ENCODE measurements around the gene EVA1A.

The EVA1A gene

DNA sequence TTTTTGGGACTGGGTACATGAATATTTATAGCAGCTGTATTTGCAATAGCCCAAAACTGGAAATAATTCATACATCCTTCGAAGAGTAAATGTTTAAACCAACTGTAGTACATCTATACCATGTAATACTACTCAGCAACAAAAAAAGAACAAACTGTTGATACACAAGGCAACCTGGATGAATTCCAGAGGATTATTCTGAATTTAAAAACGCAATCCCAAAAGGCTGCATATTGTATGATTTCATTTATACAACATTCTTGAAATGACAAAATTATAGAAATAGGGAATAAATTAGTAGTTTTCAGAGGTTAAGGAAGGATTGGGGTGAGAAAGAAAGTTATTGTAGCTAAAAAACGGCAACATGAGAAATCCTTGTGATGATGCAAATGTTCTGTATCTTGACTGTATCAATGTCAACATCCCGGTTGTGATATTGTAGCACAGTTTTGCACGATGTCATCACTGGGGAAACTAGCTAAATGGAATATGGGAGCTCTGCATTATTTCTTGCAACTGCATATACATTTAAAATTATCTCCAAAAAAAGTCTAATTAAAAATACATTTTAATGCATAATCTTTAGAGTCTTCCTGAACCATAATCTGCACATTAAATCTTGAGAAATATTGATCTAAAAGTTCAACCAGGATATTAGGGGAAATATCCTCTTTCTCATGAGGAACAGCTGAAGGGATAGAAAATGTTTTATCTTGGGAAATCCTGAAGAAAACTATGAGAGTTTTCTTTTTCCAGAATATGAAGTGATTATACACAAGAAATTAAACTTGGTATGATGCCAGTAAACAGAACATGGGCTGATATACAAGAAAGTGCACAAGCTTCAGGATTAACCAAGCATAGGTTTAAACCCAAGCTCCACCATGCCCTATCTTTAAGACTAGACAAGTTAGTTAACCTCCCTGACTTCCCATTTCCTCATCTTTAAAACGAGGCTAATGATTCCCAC lies 21.9 kb downstream of the EVA1A start:
- H3K36me3 ChIP-seq (ENCODE audit: low read length): no peaks in the 10 kb centered on the region
- no peaks in the 10 kb centered on the region for H3F3A ChIP-seq (ENCODE audit: insufficient read depth)

DNA sequence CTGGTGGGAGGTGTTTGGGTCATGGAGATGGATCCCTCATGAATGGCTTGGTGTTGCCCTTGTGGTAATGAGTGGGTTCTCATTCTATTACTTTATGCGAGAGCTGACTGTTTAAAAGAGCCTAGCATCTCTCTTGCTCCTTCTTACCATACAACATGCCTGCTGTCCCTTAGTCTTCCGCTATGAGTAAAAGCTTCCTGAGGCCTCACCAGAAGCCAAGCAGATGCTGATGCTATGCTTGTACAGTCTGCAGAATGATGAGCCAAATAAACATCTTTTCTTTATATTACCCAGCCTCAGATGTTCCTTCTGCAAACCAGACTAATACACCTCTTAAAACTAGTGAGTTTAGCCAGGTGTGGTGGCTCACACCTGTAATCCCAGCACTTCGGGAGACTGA lies 23.1 kb downstream of the EVA1A start:
- H3K27me3 ChIP-seq (ENCODE audit: low read length): no peaks in the 10 kb centered on the region
- H2AFZ ChIP-seq (ENCODE audit: low read depth, low read length, severe bottlenecking): no peak overlapping the region
- H4K20me1 ChIP-seq (ENCODE audit: low read depth, low read length): no peaks in the 10 kb centered on the region
- H3F3A ChIP-seq (ENCODE audit: insufficient read depth): no peaks in the 10 kb centered on the region
- H3K4me2 ChIP-seq (ENCODE audit: low read depth, low read length, poor library complexity, severe bottlenecking): no peak overlapping the region
- TF ChIP-seq, protein P1, sequence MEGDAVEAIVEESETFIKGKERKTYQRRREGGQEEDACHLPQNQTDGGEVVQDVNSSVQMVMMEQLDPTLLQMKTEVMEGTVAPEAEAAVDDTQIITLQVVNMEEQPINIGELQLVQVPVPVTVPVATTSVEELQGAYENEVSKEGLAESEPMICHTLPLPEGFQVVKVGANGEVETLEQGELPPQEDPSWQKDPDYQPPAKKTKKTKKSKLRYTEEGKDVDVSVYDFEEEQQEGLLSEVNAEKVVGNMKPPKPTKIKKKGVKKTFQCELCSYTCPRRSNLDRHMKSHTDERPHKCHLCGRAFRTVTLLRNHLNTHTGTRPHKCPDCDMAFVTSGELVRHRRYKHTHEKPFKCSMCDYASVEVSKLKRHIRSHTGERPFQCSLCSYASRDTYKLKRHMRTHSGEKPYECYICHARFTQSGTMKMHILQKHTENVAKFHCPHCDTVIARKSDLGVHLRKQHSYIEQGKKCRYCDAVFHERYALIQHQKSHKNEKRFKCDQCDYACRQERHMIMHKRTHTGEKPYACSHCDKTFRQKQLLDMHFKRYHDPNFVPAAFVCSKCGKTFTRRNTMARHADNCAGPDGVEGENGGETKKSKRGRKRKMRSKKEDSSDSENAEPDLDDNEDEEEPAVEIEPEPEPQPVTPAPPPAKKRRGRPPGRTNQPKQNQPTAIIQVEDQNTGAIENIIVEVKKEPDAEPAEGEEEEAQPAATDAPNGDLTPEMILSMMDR (IDR thresholded peaks at IDR 0.05; ENCODE audit: insufficient read depth, low read length, poor library complexity, severe bottlenecking): no peak
- no peak for TF ChIP-seq EZH2phosphoT487 (conservative IDR thresholded peaks at IDR 0.05; ENCODE audit: low read length)
- no peak overlapping the region for H3K9ac ChIP-seq (ENCODE audit: low read length)
- H3K27ac ChIP-seq (ENCODE audit: low read depth, low read length): no peak overlapping the region
- no peak overlapping the region for H3K4me3 ChIP-seq (ENCODE audit: insufficient read depth, low read length, poor library complexity, severe bottlenecking)
- no peaks in the 10 kb centered on the region for H3K36me3 ChIP-seq (ENCODE audit: low read length)
- no peaks in the 10 kb centered on the region for H3K79me2 ChIP-seq (ENCODE audit: insufficient read depth, low read length)
- no peaks in the 10 kb centered on the region for H3K9me3 ChIP-seq (ENCODE audit: insufficient read depth, low read length)
- no peaks in the 10 kb centered on the region for H3K9me2 ChIP-seq (replicated peaks; ENCODE audit: insufficient read depth, low read length)

More for the DNA sequence above, 21.9 kb downstream of the EVA1A start:
- Histone ChIP-seq H3K4me3 (ENCODE audit: insufficient read depth, low read length, poor library complexity, severe bottlenecking) (no peak overlapping the region), H3K27ac (ENCODE audit: low read depth, low read length) (no peak overlapping the region), H3K27me3 (ENCODE audit: low read length) (no peaks in the 10 kb centered on the region), H3K9me3 (ENCODE audit: insufficient read depth, low read length) (no peaks in the 10 kb centered on the region), H3K4me2 (ENCODE audit: low read depth, low read length, poor library complexity, severe bottlenecking) (no peak overlapping the region), H3K9ac (ENCODE audit: low read length) (no peak overlapping the region), H2AFZ (ENCODE audit: low read depth, low read length, severe bottlenecking) (no peak overlapping the region), H3K79me2 (ENCODE audit: insufficient read depth, low read length) (no peaks in the 10 kb centered on the region), H3K9me2 (replicated peaks; ENCODE audit: insufficient read depth, low read length) (no peaks in the 10 kb centered on the region), H4K20me1 (ENCODE audit: low read depth, low read length) (no peaks in the 10 kb centered on the region)
- TF ChIP-seq EZH2phosphoT487 (conservative IDR thresholded peaks at IDR 0.05; ENCODE audit: low read length): no peak
- TF ChIP-seq, protein P1 (IDR thresholded peaks at IDR 0.05; ENCODE audit: insufficient read depth, low read length, poor library complexity, severe bottlenecking): no peak

DNA sequence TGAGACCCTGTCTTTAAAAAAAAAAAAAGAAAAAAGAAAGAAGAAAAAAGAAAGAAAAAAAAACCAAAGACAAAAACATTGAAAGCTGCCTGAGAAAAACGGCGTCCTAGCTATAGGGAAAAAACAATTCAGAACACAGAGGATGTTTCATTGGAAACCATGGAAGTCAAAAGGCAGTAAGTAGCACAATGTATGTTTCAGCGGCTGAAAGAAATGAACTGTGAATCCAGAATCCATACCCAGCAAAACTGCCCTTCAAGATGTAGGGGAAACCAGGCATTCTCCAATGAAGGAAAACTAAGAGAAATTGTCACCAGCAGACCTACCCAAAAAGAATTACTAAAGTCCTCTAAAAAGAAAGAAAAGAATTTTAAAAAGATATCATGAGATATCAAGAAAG lies 27.6 kb downstream of the EVA1A start:
- Histone ChIP-seq H3K4me3 (ENCODE audit: insufficient read depth, low read length, poor library complexity, severe bottlenecking) (no peak overlapping the region), H3F3A (ENCODE audit: insufficient read depth) (no peaks in the 10 kb centered on the region), H3K27me3 (ENCODE audit: low read length) (no peaks in the 10 kb centered on the region), H3K9me3 (ENCODE audit: insufficient read depth, low read length) (no peaks in the 10 kb centered on the region), H3K79me2 (ENCODE audit: insufficient read depth, low read length) (no peaks in the 10 kb centered on the region), H3K36me3 (ENCODE audit: low read length) (no peaks in the 10 kb centered on the region), H3K4me2 (ENCODE audit: low read depth, low read length, poor library complexity, severe bottlenecking) (no peak overlapping the region), H3K9me2 (replicated peaks; ENCODE audit: insufficient read depth, low read length) (no peaks in the 10 kb centered on the region), H4K20me1 (ENCODE audit: low read depth, low read length) (no peaks in the 10 kb centered on the region), H3K27ac (ENCODE audit: low read depth, low read length) (no peak overlapping the region), H3K9ac (ENCODE audit: low read length) (no peak overlapping the region), H2AFZ (ENCODE audit: low read depth, low read length, severe bottlenecking) (no peak overlapping the region)
- TF ChIP-seq EZH2phosphoT487 (conservative IDR thresholded peaks at IDR 0.05; ENCODE audit: low read length): no peak
- TF ChIP-seq, protein P1 (IDR thresholded peaks at IDR 0.05; ENCODE audit: insufficient read depth, low read length, poor library complexity, severe bottlenecking): no peak
